Stimulated activated memory B cell treated with anti-CD40 and anti-IgM and Interleukin-4, amounts not matched to agents 10 μg/mL and 1 μg/mL and 100 μg/mL, for 72 hours (primary cell): ENCODE data around the gene NKG7.
A peak's percentile ranks its signal among the peaks of the same experiment; 100 is the strongest.
"Not testable (repeated sequence)": the region's sequence is repeated elsewhere in the genome, so short reads cannot be mapped to it uniquely, and the experiment has no call there.

Experiments used
- ATAC-seq: fragments of 150-1000 bp; cut with Tn5 transposase; 2 replicates; pipeline ENCODE4 v1.10.0; 2021
- H3K27ac Mint-ChIP-seq: one replicate; pipeline ENCODE4 v1.8.0; 2022; ENCODE audit warnings: mild to moderate bottlenecking, mixed read lengths
- H3K27me3 Mint-ChIP-seq: one replicate; pipeline ENCODE4 v1.8.0; 2022; ENCODE audit warnings: mixed read lengths
- H3K36me3 Mint-ChIP-seq: one replicate; pipeline ENCODE4 v1.8.0; 2022; ENCODE audit warnings: mixed read lengths
- H3K4me1 Mint-ChIP-seq: one replicate; pipeline ENCODE4 v1.8.0; 2022; ENCODE audit warnings: mixed read lengths
- H3K4me3 Mint-ChIP-seq: one replicate; pipeline ENCODE4 v1.8.0; 2022; ENCODE audit warnings: mild to moderate bottlenecking, moderate library complexity, mixed read lengths
- H3K9me3 Mint-ChIP-seq: one replicate; pipeline ENCODE4 v1.8.0; 2022; ENCODE audit warnings: mixed read lengths

NKG7 gene

GRCh38 chr19:51372649-51373504 is at the start of gene NKG7:
Gene NKG7, minus strand, starts transcription at chr19:51372654. Its CDS starts 119 bp downstream, at chr19:51372535.
- peaks cover 52% of the 10 kb centered on the region for H3K4me1 Mint-ChIP-seq
- ATAC-seq = peak; percentile 71
- peak within 1 kb of the TSS; percentile 78 for H3K27ac Mint-ChIP-seq
- no peaks in the 10 kb centered on the region for H3K36me3 Mint-ChIP-seq
- H3K4me3 Mint-ChIP-seq = peak within 1 kb of the TSS; percentile 35
- H3K27me3 Mint-ChIP-seq = no peaks in the 10 kb centered on the region
- H3K9me3 Mint-ChIP-seq = no peaks in the 10 kb centered on the region

- H3K9me3 Mint-ChIP-seq = no peaks in the 10 kb centered on the region
- H3K27me3 Mint-ChIP-seq = peaks cover 10% of the 10 kb centered on the region
- peaks cover 2% of the 10 kb centered on the region for H3K36me3 Mint-ChIP-seq
- H3K27ac Mint-ChIP-seq = no peak overlapping the region
- peak overlapping the region; percentile 45 for H3K4me3 Mint-ChIP-seq
- peaks cover 40% of the 10 kb centered on the region for H3K4me1 Mint-ChIP-seq
- ATAC-seq = peak; percentile 47
Observed at GRCh38 chr19:51422053-51422448, 49.6 kb upstream of the NKG7 start.

- Mint-ChIP-seq H3K4me3 (peak overlapping the region; percentile 45), H3K27ac (no peak overlapping the region), H3K36me3 (peaks cover 6% of the 10 kb centered on the region), H3K27me3 (peaks cover 8% of the 10 kb centered on the region), H3K4me1 (peaks cover 46% of the 10 kb centered on the region), H3K9me3 (no peaks in the 10 kb centered on the region)
- no peak for ATAC-seq
Observed at GRCh38 chr19:51421229-51422052, 49.0 kb upstream of the NKG7 start.

GRCh38 chr19:51420511-51420910 is 48.1 kb upstream of the NKG7 start:
- peaks cover 11% of the 10 kb centered on the region for H3K36me3 Mint-ChIP-seq
- H3K9me3 Mint-ChIP-seq = not testable (repeated sequence)

GRCh38 chr19:51418707-51419106 is 46.3 kb upstream of the NKG7 start:
- no peak overlapping the region for H3K4me3 Mint-ChIP-seq
- H3K9me3 Mint-ChIP-seq = no peaks in the 10 kb centered on the region
- peaks cover 72% of the 10 kb centered on the region for H3K4me1 Mint-ChIP-seq
- H3K36me3 Mint-ChIP-seq = peaks cover 23% of the 10 kb centered on the region
- H3K27ac Mint-ChIP-seq = peak overlapping the region; percentile 98
- no peaks in the 10 kb centered on the region for H3K27me3 Mint-ChIP-seq
- ATAC-seq = peak; percentile 6

More at GRCh38 chr19:51420511-51420910, 48.1 kb upstream of the NKG7 start:
- peaks cover 56% of the 10 kb centered on the region for H3K4me1 Mint-ChIP-seq
- H3K4me3 Mint-ChIP-seq, H3K27ac Mint-ChIP-seq, ATAC-seq, H3K27me3 Mint-ChIP-seq: not testable (repeated sequence)

GRCh38 chr19:51417810-51418157 is 45.3 kb upstream of the NKG7 start:
- Mint-ChIP-seq H3K4me1 (peaks cover 78% of the 10 kb centered on the region), H3K36me3 (peaks cover 32% of the 10 kb centered on the region), H3K27ac (peak overlapping the region; percentile 98), H3K27me3 (no peaks in the 10 kb centered on the region), H3K4me3 (peak overlapping the region; percentile 91), H3K9me3 (no peaks in the 10 kb centered on the region)
- peak; percentile 81 for ATAC-seq

GRCh38 chr19:51417107-51417809 is 44.8 kb upstream of the NKG7 start, which contains the start of gene SIGLEC10:
Gene SIGLEC10, minus strand, starts transcription at chr19:51417642. Its CDS starts 61 bp downstream, at chr19:51417581.
- H3K4me1 Mint-ChIP-seq = peaks cover 77% of the 10 kb centered on the region
- peaks cover 37% of the 10 kb centered on the region for H3K36me3 Mint-ChIP-seq
- H3K27me3 Mint-ChIP-seq = no peaks in the 10 kb centered on the region
- peak within 1 kb of the TSS; percentile 98 for H3K27ac Mint-ChIP-seq
- H3K9me3 Mint-ChIP-seq = no peaks in the 10 kb centered on the region
- ATAC-seq = peak; percentile 94
- peak within 1 kb of the TSS; percentile 91 for H3K4me3 Mint-ChIP-seq

GRCh38 chr19:51416422-51416821 is 44.0 kb upstream of the NKG7 start:
- not testable (repeated sequence) for H3K27me3 Mint-ChIP-seq, H3K9me3 Mint-ChIP-seq, ATAC-seq
- Mint-ChIP-seq H3K4me3 (peak overlapping the region; percentile 91), H3K27ac (peak overlapping the region; percentile 98), H3K4me1 (peaks cover 69% of the 10 kb centered on the region), H3K36me3 (peaks cover 42% of the 10 kb centered on the region)

GRCh38 chr19:51415187-51415586 is 42.7 kb upstream of the NKG7 start:
- H3K36me3 Mint-ChIP-seq = peaks cover 52% of the 10 kb centered on the region
- H3K4me1 Mint-ChIP-seq = peaks cover 61% of the 10 kb centered on the region
- peak overlapping the region; percentile 71 for H3K27ac Mint-ChIP-seq
- no peaks in the 10 kb centered on the region for H3K27me3 Mint-ChIP-seq
- no peak overlapping the region for H3K4me3 Mint-ChIP-seq
- no peak for ATAC-seq
- H3K9me3 Mint-ChIP-seq = no peaks in the 10 kb centered on the region

GRCh38 chr19:51410950-51411748 is 38.7 kb upstream of the NKG7 start:
- Mint-ChIP-seq H3K9me3 (no peaks in the 10 kb centered on the region), H3K27me3 (no peaks in the 10 kb centered on the region), H3K36me3 (peaks cover 45% of the 10 kb centered on the region), H3K4me1 (peaks cover 50% of the 10 kb centered on the region), H3K4me3 (no peak overlapping the region), H3K27ac (no peak overlapping the region)
- no peak for ATAC-seq

- Mint-ChIP-seq H3K27me3 (no peaks in the 10 kb centered on the region), H3K27ac (no peak overlapping the region), H3K9me3 (no peaks in the 10 kb centered on the region), H3K36me3 (peaks cover 18% of the 10 kb centered on the region), H3K4me1 (peaks cover 21% of the 10 kb centered on the region), H3K4me3 (no peak overlapping the region)
- ATAC-seq = peak; percentile 76
Observed at GRCh38 chr19:51407511-51408131, 35.2 kb upstream of the NKG7 start.

- Mint-ChIP-seq H3K27ac (no peak overlapping the region), H3K4me1 (peaks cover 5% of the 10 kb centered on the region), H3K9me3 (peaks cover 7% of the 10 kb centered on the region), H3K4me3 (no peak overlapping the region), H3K27me3 (no peaks in the 10 kb centered on the region), H3K36me3 (peaks cover 10% of the 10 kb centered on the region)
- no peak for ATAC-seq
Observed at GRCh38 chr19:51402117-51402516, 29.7 kb upstream of the NKG7 start.

- ATAC-seq, H3K9me3 Mint-ChIP-seq, H3K27me3 Mint-ChIP-seq, H3K4me3 Mint-ChIP-seq, H3K27ac Mint-ChIP-seq: not testable (repeated sequence)
- H3K4me1 Mint-ChIP-seq = peaks cover 18% of the 10 kb centered on the region
- peaks cover 10% of the 10 kb centered on the region for H3K36me3 Mint-ChIP-seq
Observed at GRCh38 chr19:51399936-51400335, 27.5 kb upstream of the NKG7 start.

- ATAC-seq = no peak
- Mint-ChIP-seq H3K4me1 (peaks cover 25% of the 10 kb centered on the region), H3K27ac (no peak overlapping the region), H3K9me3 (peaks cover 10% of the 10 kb centered on the region), H3K27me3 (no peaks in the 10 kb centered on the region), H3K36me3 (peaks cover 10% of the 10 kb centered on the region), H3K4me3 (no peak overlapping the region)
Observed at GRCh38 chr19:51399231-51399630, 26.8 kb upstream of the NKG7 start.
